ENCODE measurements around the gene PLBD2. TPM values are rescaled to one million over a fixed set of nuclear protein-coding genes. Genes with fewer than 3 reads are reported as not detected.
A peak's percentile ranks its signal among the peaks of the same experiment; 100 is the strongest.

The PLBD2 gene
- total RNA-seq = 10 to 100 TPM; 14.3 to 27.8 (median 25.9) TPM
- long read RNA-seq, donor 1, full-length matches to known transcripts = 11 of 20 reads
- long read RNA-seq, donor 1, partial matches to known transcripts = 3 of 20 reads
- long read RNA-seq, donor 1, other reads (novel, unspliced or antisense) = 6 of 20 reads
- long read RNA-seq, donor 2, full-length matches to known transcripts = 2 of 6 reads
- long read RNA-seq, donor 2, partial matches to known transcripts = 0 of 6 reads
- long read RNA-seq, donor 2, other reads (novel, unspliced or antisense) = 4 of 6 reads

DNA sequence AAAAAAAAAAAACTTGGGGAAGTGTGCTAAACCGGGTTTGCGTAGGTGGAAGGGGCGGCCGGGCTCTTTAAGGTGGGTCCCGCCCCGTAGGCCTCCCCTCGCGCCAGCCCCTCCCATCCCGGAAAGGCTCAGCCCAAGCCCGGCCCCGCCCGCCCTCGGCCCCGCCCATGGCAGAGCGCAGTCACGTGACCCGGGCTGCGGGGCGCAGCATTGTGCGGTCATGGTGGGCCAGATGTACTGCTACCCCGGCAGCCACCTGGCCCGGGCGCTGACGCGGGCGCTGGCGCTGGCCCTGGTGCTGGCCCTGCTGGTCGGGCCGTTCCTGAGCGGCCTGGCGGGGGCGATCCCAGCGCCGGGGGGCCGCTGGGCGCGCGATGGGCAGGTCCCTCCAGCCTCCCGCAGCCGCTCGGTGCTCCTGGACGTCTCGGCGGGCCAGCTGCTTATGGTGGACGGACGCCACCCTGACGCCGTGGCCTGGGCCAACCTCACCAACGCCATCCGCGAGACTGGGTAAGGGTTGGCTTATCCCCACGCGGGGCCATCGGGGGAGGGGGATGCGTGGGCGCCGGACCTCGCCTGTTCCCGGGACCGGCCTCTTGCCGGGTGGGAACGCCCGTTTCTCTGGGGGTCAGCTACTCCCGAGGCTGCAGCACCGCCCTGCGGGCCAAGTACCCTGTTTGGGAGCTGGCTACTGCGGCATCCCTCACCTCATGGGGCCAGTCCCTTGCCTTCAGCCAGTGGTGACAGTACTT is at the start of gene PLBD2:
Gene PLBD2, plus strand, starts transcription at position 207 of the 752 bp plus-strand sequence. Its CDS starts 14 bp downstream, at position 221.
- Histone ChIP-seq H3K9me3 (no peaks in the 10 kb centered on the region), H3K36me3 (ENCODE audit: low read depth) (no peaks in the 10 kb centered on the region), H3K4me1 (ENCODE audit: low read depth) (no peaks in the 10 kb centered on the region), H3K4me3 (peak within 1 kb of the TSS; percentile 72)
- intact Hi-C loops (cut with DNase I, micrococcal nuclease) = no loop called here
- ATAC-seq (peak; percentile 98), DNase-seq (peak; percentile 96 to 97 (median 97))
- TF ChIP-seq, protein P1, sequence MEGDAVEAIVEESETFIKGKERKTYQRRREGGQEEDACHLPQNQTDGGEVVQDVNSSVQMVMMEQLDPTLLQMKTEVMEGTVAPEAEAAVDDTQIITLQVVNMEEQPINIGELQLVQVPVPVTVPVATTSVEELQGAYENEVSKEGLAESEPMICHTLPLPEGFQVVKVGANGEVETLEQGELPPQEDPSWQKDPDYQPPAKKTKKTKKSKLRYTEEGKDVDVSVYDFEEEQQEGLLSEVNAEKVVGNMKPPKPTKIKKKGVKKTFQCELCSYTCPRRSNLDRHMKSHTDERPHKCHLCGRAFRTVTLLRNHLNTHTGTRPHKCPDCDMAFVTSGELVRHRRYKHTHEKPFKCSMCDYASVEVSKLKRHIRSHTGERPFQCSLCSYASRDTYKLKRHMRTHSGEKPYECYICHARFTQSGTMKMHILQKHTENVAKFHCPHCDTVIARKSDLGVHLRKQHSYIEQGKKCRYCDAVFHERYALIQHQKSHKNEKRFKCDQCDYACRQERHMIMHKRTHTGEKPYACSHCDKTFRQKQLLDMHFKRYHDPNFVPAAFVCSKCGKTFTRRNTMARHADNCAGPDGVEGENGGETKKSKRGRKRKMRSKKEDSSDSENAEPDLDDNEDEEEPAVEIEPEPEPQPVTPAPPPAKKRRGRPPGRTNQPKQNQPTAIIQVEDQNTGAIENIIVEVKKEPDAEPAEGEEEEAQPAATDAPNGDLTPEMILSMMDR (IDR thresholded peaks at IDR 0.05) = no peak

DNA sequence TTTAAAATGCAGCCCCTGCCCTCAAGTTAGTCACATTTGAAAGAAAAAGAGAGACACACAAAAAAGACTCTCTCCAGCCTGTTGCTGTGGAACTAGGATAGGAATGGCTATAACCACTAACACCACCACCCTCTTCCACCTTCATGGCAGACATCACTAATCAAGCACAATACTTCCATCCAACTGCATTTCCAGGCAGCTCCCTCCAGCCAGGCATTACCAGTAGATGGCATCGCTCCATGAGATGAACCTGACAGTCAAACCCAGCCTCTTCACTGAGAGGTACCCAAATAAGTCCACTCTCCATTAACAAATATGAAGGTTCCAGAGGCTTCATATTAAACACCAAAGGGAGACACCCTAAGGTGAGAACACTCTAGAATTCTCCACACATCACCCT is 47.9 kb upstream of the PLBD2 start:
- peaks cover 3% of the 10 kb centered on the region for H3K36me3 ChIP-seq (ENCODE audit: low read depth)
- no peak overlapping the region for H3K4me3 ChIP-seq
- no peaks in the 10 kb centered on the region for H3K4me1 ChIP-seq (ENCODE audit: low read depth)
- ATAC-seq = peak; percentile 48
- H3K9me3 ChIP-seq = no peaks in the 10 kb centered on the region
- DNase-seq = no peak
- TF ChIP-seq, protein P1 (IDR thresholded peaks at IDR 0.05) = no peak
- intact Hi-C loops (cut with DNase I, micrococcal nuclease) = no loop called here

DNA sequence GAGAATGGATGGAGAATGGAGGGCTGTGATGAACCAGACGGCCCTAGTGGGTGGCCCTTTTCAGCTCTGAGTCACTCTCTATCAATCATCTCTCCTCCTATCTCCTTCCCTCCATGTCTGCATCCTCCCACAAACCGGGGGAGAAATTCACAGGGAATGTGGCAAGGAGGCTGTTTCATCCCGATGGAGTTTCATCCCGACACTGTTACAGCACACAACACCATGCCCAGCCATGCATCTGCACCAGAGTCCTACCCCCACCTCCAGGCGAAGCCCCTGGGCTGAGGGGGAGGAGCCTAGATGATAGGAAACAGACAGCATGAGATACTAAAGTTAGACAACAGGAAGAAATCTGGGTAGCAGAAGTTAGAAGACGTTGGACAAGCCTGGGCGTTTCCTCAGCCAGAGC is 44.3 kb upstream of the PLBD2 start:
- Histone ChIP-seq H3K9me3 (no peaks in the 10 kb centered on the region), H3K36me3 (ENCODE audit: low read depth) (no peaks in the 10 kb centered on the region), H3K4me3 (no peak overlapping the region), H3K4me1 (ENCODE audit: low read depth) (no peaks in the 10 kb centered on the region)
- ATAC-seq (no peak), DNase-seq (no peak)
- TF ChIP-seq, protein P1 (IDR thresholded peaks at IDR 0.05) = no peak
- intact Hi-C loops (cut with DNase I, micrococcal nuclease) = no loop called here

DNA sequence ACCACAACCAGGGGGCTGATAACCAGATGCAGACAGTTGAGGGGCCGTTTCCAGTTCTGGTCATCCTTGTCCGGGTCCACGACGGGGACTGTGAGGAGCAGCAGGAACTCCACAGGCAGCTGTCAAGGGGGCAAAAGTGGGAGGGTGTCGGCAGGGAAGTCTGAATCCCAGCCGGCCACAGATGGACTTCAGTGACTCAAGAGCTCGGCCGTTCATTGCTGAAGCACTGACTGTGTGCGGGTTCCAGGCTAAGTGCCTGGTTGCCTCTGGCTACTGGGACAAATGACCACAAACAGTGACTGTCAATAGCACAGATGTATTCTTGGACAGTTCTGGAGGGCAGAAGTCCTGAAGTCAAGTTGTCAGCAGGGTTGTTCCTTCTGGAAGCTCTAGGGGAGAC is 43.0 kb upstream of the PLBD2 start:
- H3K4me3 ChIP-seq = no peak overlapping the region
- intact Hi-C loops (cut with DNase I, micrococcal nuclease) = no loop called here
- H3K9me3 ChIP-seq = no peaks in the 10 kb centered on the region
- ATAC-seq (no peak), DNase-seq (no peak)
- TF ChIP-seq, protein P1 (IDR thresholded peaks at IDR 0.05) = no peak
- no peaks in the 10 kb centered on the region for H3K36me3 ChIP-seq (ENCODE audit: low read depth)
- no peaks in the 10 kb centered on the region for H3K4me1 ChIP-seq (ENCODE audit: low read depth)

GRCh38 chr12:113316155-113316554 is 42.2 kb upstream of the PLBD2 start:
- no peaks in the 10 kb centered on the region for H3K4me1 ChIP-seq (ENCODE audit: low read depth)
- TF ChIP-seq, protein P1 (IDR thresholded peaks at IDR 0.05) = no peak
- H3K4me3 ChIP-seq = no peak overlapping the region
- intact Hi-C loops (cut with DNase I, micrococcal nuclease) = no loop called here
- ATAC-seq (no peak), DNase-seq (no peak)
- H3K9me3 ChIP-seq = no peaks in the 10 kb centered on the region
- no peaks in the 10 kb centered on the region for H3K36me3 ChIP-seq (ENCODE audit: low read depth)

Data from mucosa of descending colon (tissue), 3 donors.